H1 (cell line): ENCODE data around the gene VAV2. TPM values are rescaled to one million over a fixed set of nuclear protein-coding genes. Genes with fewer than 3 reads are reported as not detected.

Experiments used
- CTCF ChIA-PET: fragments of 300-600 bp; sonication (Branson Sonifier 250); formaldehyde crosslinking; loops from one replicate; lab custom pipeline; 2021; ENCODE audit not compliant: partially characterized antibody; lab: Charles Lee
- POLR2A ChIA-PET: fragments of 300-600 bp; sonication (Branson Sonifier 250); formaldehyde crosslinking; loops from one replicate; lab custom pipeline; 2021; ENCODE audit warnings: inconsistent platforms; ENCODE audit not compliant: partially characterized antibody; lab: Charles Lee
- DNase-seq, 2 experiments: peaks; one replicate each; pipeline versions ENCODE4 v3.0.0 to v3.0.0-alpha.2; 2010 to 2022; ENCODE audit warnings: low spot score in 2 of 2, low read depth in 1 of 2, mixed read lengths in 1 of 2
- FAIRE-seq: peaks from 2 replicates; lab custom pipeline; 2011; peaks lifted over from hg19 to GRCh38; lab: Jason Lieb, UNC
- H2AFZ ChIP-seq: 2 replicates; pipeline ENCODE4 v1.8.1; 2012; ENCODE audit warnings: low read length, inconsistent platforms
- H2AK5ac ChIP-seq: 2 replicates; pipeline ENCODE4 v1.6.1; 2013; ENCODE audit warnings: low read depth, low read length
- H2BK120ac ChIP-seq: replicated peaks from 2 replicates; pipeline ENCODE3; 2013; ENCODE audit warnings: low read depth, low read length, inconsistent platforms
- H2BK12ac ChIP-seq: 2 replicates; pipeline ENCODE4 v1.6.1; 2013; ENCODE audit warnings: low read depth, low read length
- H2BK15ac ChIP-seq: 2 replicates; pipeline ENCODE4 v1.6.1; 2013; ENCODE audit warnings: low read length
- H2BK20ac ChIP-seq: 2 replicates; pipeline ENCODE4 v1.6.1; 2013; ENCODE audit warnings: low read length
- H2BK5ac ChIP-seq: 2 replicates; pipeline ENCODE4 v1.6.1; 2013; ENCODE audit warnings: low read depth, low read length
- H3K14ac ChIP-seq: 2 replicates; pipeline ENCODE4 v1.6.1; 2013; ENCODE audit warnings: inconsistent platforms; ENCODE audit not compliant: insufficient read length
- H3K18ac ChIP-seq: 2 replicates; pipeline ENCODE4 v1.6.1; 2013; ENCODE audit warnings: low read length; ENCODE audit errors: extremely low read depth
- H3K23ac ChIP-seq: 2 replicates; pipeline ENCODE4 v1.6.1; 2013; ENCODE audit warnings: inconsistent platforms; ENCODE audit not compliant: insufficient read length
- H3K23me2 ChIP-seq: 2 replicates; pipeline ENCODE4 v1.6.1; 2013; ENCODE audit warnings: low read depth, low read length
- H3K27ac ChIP-seq: 2 replicates; pipeline ENCODE4 v1.6.1; 2011; ENCODE audit warnings: low read depth, low read length, inconsistent platforms
- H3K27me3 ChIP-seq, 4 experiments: replicated peaks in 1 of 4; 1 replicate in 1 of 4; 2 replicates in 3 of 4; pipeline versions ENCODE4 v1.6.1 to v1.8.1; 2011 to 2013; ENCODE audit warnings: low read length in 3 of 4, mild to moderate bottlenecking in 3 of 4, inconsistent platforms in 2 of 4, mixed read lengths in 2 of 4, moderate library complexity in 1 of 4; ENCODE audit not compliant: control insufficient read depth in 3 of 4, insufficient read depth in 3 of 4; ENCODE audit errors: extremely low read depth in 1 of 4
- H3K36me3 ChIP-seq, 4 experiments: 2 replicates each; pipeline versions ENCODE4 v1.6.1 to v1.8.1; 2011 to 2013; ENCODE audit warnings: mild to moderate bottlenecking in 4 of 4, low read length in 3 of 4, moderate library complexity in 2 of 4, control low read depth in 1 of 4, inconsistent platforms in 1 of 4; ENCODE audit not compliant: insufficient read depth in 4 of 4, control insufficient read depth in 2 of 4
- H3K4ac ChIP-seq: replicated peaks from 2 replicates; pipeline ENCODE3; 2013; ENCODE audit warnings: low read length, low read depth, mixed read lengths, inconsistent platforms; ENCODE audit not compliant: insufficient read length
- H3K4me1 ChIP-seq, 4 experiments: replicated peaks in 1 of 4; 1 replicate in 1 of 4; 2 replicates in 3 of 4; pipeline versions ENCODE4 v1.6.1 to v1.8.1; 2011 to 2013; ENCODE audit warnings: low read length in 3 of 4, inconsistent platforms in 2 of 4, mixed read lengths in 1 of 4; ENCODE audit not compliant: insufficient read depth in 4 of 4, control insufficient read depth in 3 of 4
- H3K4me2 ChIP-seq, 2 experiments: 2 replicates each; pipeline versions ENCODE4 v1.6.1 to v1.8.1; 2011 to 2013; ENCODE audit warnings: low read depth in 2 of 2, low read length in 2 of 2, control low read depth in 1 of 2, inconsistent platforms in 1 of 2, mild to moderate bottlenecking in 1 of 2; ENCODE audit not compliant: insufficient read depth in 1 of 2
- H3K4me3 ChIP-seq, 4 experiments: fragments of 200-600, 300-600 bp in 1 of 4; sonication (generic), shearing (Covaris generic), sonication (Bioruptor Twin) in 1 of 4; 2 replicates each; pipeline versions ENCODE4 v1.5.1 to v1.8.1; 2011 to 2016; ENCODE audit warnings: low read length in 4 of 4, low read depth in 3 of 4, control low read depth in 2 of 4, inconsistent platforms in 2 of 4, mild to moderate bottlenecking in 2 of 4, mixed read lengths in 1 of 4, moderate library complexity in 1 of 4; ENCODE audit not compliant: insufficient read depth in 2 of 4; ENCODE audit errors: extremely low read depth in 1 of 4
- H3K56ac ChIP-seq: replicated peaks from 2 replicates; pipeline ENCODE3; 2013; ENCODE audit warnings: low read depth, mild to moderate bottlenecking, mixed read lengths, low read length, inconsistent platforms; ENCODE audit not compliant: insufficient read length
- H3K79me1 ChIP-seq: 2 replicates; pipeline ENCODE4 v1.6.1; 2013; ENCODE audit warnings: low read depth, low read length, control low read depth
- H3K79me2 ChIP-seq, 2 experiments: 2 replicates each; pipeline versions ENCODE4 v1.6.1 to v1.8.1; 2012 to 2013; ENCODE audit warnings: low read length in 2 of 2, mild to moderate bottlenecking in 2 of 2, inconsistent platforms in 1 of 2; ENCODE audit not compliant: insufficient read depth in 2 of 2, control insufficient read depth in 1 of 2
- H3K9ac ChIP-seq, 4 experiments: replicated peaks in 1 of 4; 1 replicate in 1 of 4; 2 replicates in 3 of 4; pipeline versions ENCODE4 v1.6.1 to v1.8.1; 2011 to 2013; ENCODE audit warnings: low read depth in 3 of 4, low read length in 3 of 4, control low read depth in 2 of 4, mild to moderate bottlenecking in 2 of 4, moderate library complexity in 2 of 4, inconsistent platforms in 1 of 4; ENCODE audit errors: extremely low read depth in 1 of 4
- H3K9me3 ChIP-seq, 2 experiments: 2 replicates each; pipeline versions ENCODE4 v1.6.1 to v1.8.1; 2012 to 2013; ENCODE audit warnings: mild to moderate bottlenecking in 2 of 2, moderate library complexity in 2 of 2, control low read depth in 1 of 2, inconsistent platforms in 1 of 2, low read depth in 1 of 2, low read length in 1 of 2, mixed read lengths in 1 of 2; ENCODE audit not compliant: insufficient read depth in 2 of 2
- H4K20me1 ChIP-seq, 2 experiments: replicated peaks in 1 of 2; 2 replicates each; pipeline versions ENCODE3 to v1.8.1; 2011 to 2013; ENCODE audit warnings: inconsistent platforms in 2 of 2, low read length in 2 of 2, mild to moderate bottlenecking in 1 of 2; ENCODE audit not compliant: insufficient read depth in 2 of 2, control insufficient read depth in 1 of 2
- H4K5ac ChIP-seq: 2 replicates; pipeline ENCODE4 v1.6.1; 2013; ENCODE audit warnings: low read length, low read depth, mixed read lengths, inconsistent platforms; ENCODE audit not compliant: insufficient read length
- H4K8ac ChIP-seq: 2 replicates; pipeline ENCODE4 v1.8.0; 2013; ENCODE audit warnings: mild to moderate bottlenecking, moderate library complexity, low read length, inconsistent platforms; ENCODE audit not compliant: insufficient read depth; ENCODE audit errors: extremely low read depth
- H4K91ac ChIP-seq: replicated peaks from 2 replicates; pipeline ENCODE3; 2013; ENCODE audit warnings: low read length, mixed read lengths, inconsistent platforms; ENCODE audit not compliant: insufficient read length
- CTBP2 ChIP-seq: IDR thresholded peaks from 2 replicates; pipeline ENCODE4 v1.7.0; 2011; ENCODE audit warnings: borderline replicate concordance, mild to moderate bottlenecking, moderate library complexity, mixed read lengths, low read length; ENCODE audit not compliant: insufficient read depth, insufficient read length
- KDM5A ChIP-seq: fragments of 200-600 bp; IDR thresholded peaks from 2 replicates; pipeline ENCODE4 v1.7.1; 2012; ENCODE audit warnings: mild to moderate bottlenecking, low read length, inconsistent platforms, mixed read lengths
- SIN3A ChIP-seq, 2 experiments: IDR thresholded peaks in 1 of 2; conservative IDR thresholded peaks in 1 of 2; 2 replicates each; pipeline ENCODE4 v1.6.1; 2011 to 2012; ENCODE audit warnings: low read length in 2 of 2, improper control_type of control experiment in 1 of 2, low read depth in 1 of 2, mild to moderate bottlenecking in 1 of 2
- YY1 ChIP-seq: IDR thresholded peaks from 2 replicates; pipeline ENCODE4 v1.6.1; 2011; ENCODE audit warnings: low read depth, mild to moderate bottlenecking, low read length
- WGBS, 2 experiments: shearing (Covaris generic) in 1 of 2; methylation state at CpG; one replicate each; pipeline versions ENCODE4 v1.1.6 to v1.1.7; 2013 to 2015; ENCODE audit warnings: low lambda C conversion rate in 2 of 2, mixed read lengths in 2 of 2, inconsistent platforms in 1 of 2, low coverage in 1 of 2, missing lambda C conversion rate in 1 of 2; ENCODE audit not compliant: insufficient replicate concordance in 2 of 2, insufficient coverage in 1 of 2, insufficient read length in 1 of 2; ENCODE audit errors: extremely low coverage in 1 of 2, missing lambda C conversion rate in 1 of 2; 5-methylcytosine and 5-hydroxymethylcytosine counted together
- polyA plus RNA-seq, 7 experiments: library from polyadenylated mRNA; depleted of rRNA in 3 of 7; stranded (reverse) in 5 of 7; unstranded in 2 of 7; fragments of >200 nt in 5 of 7; fragments of 200-250 nt in 2 of 7; gene quantifications; 1 replicate in 5 of 7; 2 replicates in 1 of 7; 4 replicates in 1 of 7; pipeline versions ENCODE4 v1.2.1 to v1.2.3, GENCODE V29; 2011 to 2013; ENCODE audit warnings: missing spikeins in 2 of 7, mixed read lengths in 2 of 7
- total RNA-seq: library from RNA; stranded (reverse); fragmentation: NEBNext Ultra II Directional; extraction: Animal tissue kit (Norgen Biotek cat#: 25700); gene quantifications from 2 replicates; pipeline ENCODE4 v1.2.1, GENCODE V29; 2021

The VAV2 gene
- total and polyA plus RNA-seq, 2 of the 8 experiments (the other 6 are each of a cell fraction or from before 2014, with no cell fraction given): 13.6 to 37.6 TPM

- CTCF ChIA-PET: interaction anchor here (1.0 to 3.4 kb wide), 3 partner anchors 11 to 176 kb away, joined by 3 to 16 read pairs (median 3); no protein-coding TSS in a partner anchor
- WGBS, 2 experiments: 63% methylated on average over 5 of the region's 6 CpGs; no CpG with 5 or more reads in 1 of the 2 experiments
- TF ChIP-seq KDM5A (no peak), SIN3A (conservative IDR thresholded peaks at IDR 0.05 in 1 of 2, IDR thresholded peaks at IDR 0.05 in 1 of 2; ENCODE audit: low read depth in 1 of 2, low read length in 2 of 2) (no peak), YY1 (no peak), CTBP2 (no peak)
Observed at GRCh38 chr9:133958756-133959155, 33.4 kb downstream of the VAV2 start.

More at GRCh38 chr9:133958756-133959155, 33.4 kb downstream of the VAV2 start:
- Histone ChIP-seq H3K9me3 (no peaks in the 10 kb centered on the region), H2AFZ (no peak overlapping the region), H3K56ac (no peak overlapping the region), H3K4me3 (no peak overlapping the region), H2BK15ac (peak overlapping the region; percentile 97; the same call in 1 of the 2 replicates), H2BK20ac (no peak overlapping the region; the same call in 1 of the 2 replicates), H4K20me1 (peaks cover 2 to 12% of the 10 kb centered on the region in 2 experiments), H3K27ac (no peak overlapping the region), H3K36me3 (no peaks in the 10 kb centered on the region), H3K23ac (no peak overlapping the region), H3K23me2 (peaks cover 3% of the 10 kb centered on the region; the same call in 1 of the 2 replicates), H3K27me3 (no peaks in the 10 kb centered on the region), H3K18ac (peak overlapping the region; percentile 75; the same call in 1 of the 2 replicates), H4K8ac (peak overlapping the region; percentile 76), H4K5ac (no peak overlapping the region), H3K79me1 (peaks cover 25% of the 10 kb centered on the region), H2AK5ac (peak overlapping the region; percentile 88; the same call in 1 of the 2 replicates), H4K91ac (peak overlapping the region; percentile 51), H2BK12ac (peak overlapping the region; percentile 60; the same call in 1 of the 2 replicates), H3K4ac (peak overlapping the region; percentile 41), H3K79me2 (peaks cover 0 to 70% of the 10 kb centered on the region in 2 experiments; a peak in 2 of 4 replicates), H3K4me1 (peaks cover 14 to 57% (median 48%) of the 10 kb centered on the region in 4 experiments), H3K9ac (no peak overlapping the region), H3K14ac (no peak overlapping the region), H2BK120ac (peak overlapping the region; percentile 50), H3K4me2 (peak overlapping the region; percentile 1 to 17; a peak in 1 of 4 replicates), H2BK5ac (peak overlapping the region; percentile 66; the same call in 1 of the 2 replicates)
- DNase-seq: no peak
- POLR2A ChIA-PET: interaction anchor here (0.8 to 1.3 kb wide), 2 partner anchors 15 to 36 kb away, joined by 3 read pairs; no protein-coding TSS in a partner anchor
- FAIRE-seq: no peak
